KOPT-K1 (cell line): ENCODE measurements around the gene FRY.

Experiments used
- H3K27ac ChIP-seq: fragments of 200-600 bp; sonication (generic); 2 replicates; pipeline ENCODE4 v1.5.1; 2016; ENCODE audit warnings: antibody characterized with exemption, mild to moderate bottlenecking, low read depth, low read length; ENCODE audit not compliant: poor library complexity, severe bottlenecking
- H3K36me3 ChIP-seq: fragments of 200-600 bp; sonication (generic); 2 replicates; pipeline ENCODE4 v1.5.1; 2017; ENCODE audit warnings: antibody characterized with exemption, mild to moderate bottlenecking, low read length, moderate library complexity; ENCODE audit not compliant: insufficient read depth
- H3K9me3 ChIP-seq: fragments of 200-600 bp; sonication (generic); 2 replicates; pipeline ENCODE4 v1.5.1; 2017; ENCODE audit warnings: antibody characterized with exemption, low read length, mild to moderate bottlenecking; ENCODE audit not compliant: insufficient read depth, poor library complexity, severe bottlenecking

Gene FRY

GRCh38 chr13:32026623-32027022 lies 5.0 kb upstream of the FRY start:
- Histone ChIP-seq H3K27ac (no peak overlapping the region), H3K9me3 (no peaks in the 10 kb centered on the region), H3K36me3 (no peaks in the 10 kb centered on the region)

GRCh38 chr13:32028711-32029110 lies 2.9 kb upstream of the FRY start:
- H3K9me3 ChIP-seq: no peaks in the 10 kb centered on the region
- H3K27ac ChIP-seq: no peak overlapping the region
- H3K36me3 ChIP-seq: no peaks in the 10 kb centered on the region

- no peak overlapping the region for H3K27ac ChIP-seq
- no peaks in the 10 kb centered on the region for H3K9me3 ChIP-seq
- no peaks in the 10 kb centered on the region for H3K36me3 ChIP-seq
These were observed 1.9 kb upstream of the FRY start for GRCh38 chr13:32029684-32030083.

GRCh38 chr13:32031815-32032370 lies 319 bp downstream of the FRY start:
- no peaks in the 10 kb centered on the region for H3K36me3 ChIP-seq
- H3K27ac ChIP-seq: no peak overlapping the region
- no peaks in the 10 kb centered on the region for H3K9me3 ChIP-seq

- H3K27ac ChIP-seq: no peak overlapping the region
- H3K36me3 ChIP-seq: no peaks in the 10 kb centered on the region
- no peaks in the 10 kb centered on the region for H3K9me3 ChIP-seq
These were observed 1.2 kb downstream of the FRY start for GRCh38 chr13:32032759-32033158.

GRCh38 chr13:32033744-32034143 lies 2.2 kb downstream of the FRY start:
- H3K9me3 ChIP-seq: no peaks in the 10 kb centered on the region
- H3K36me3 ChIP-seq: no peaks in the 10 kb centered on the region
- H3K27ac ChIP-seq: no peak overlapping the region

- H3K9me3 ChIP-seq: no peaks in the 10 kb centered on the region
- H3K27ac ChIP-seq: no peak overlapping the region
- H3K36me3 ChIP-seq: no peaks in the 10 kb centered on the region
These were observed 4.1 kb downstream of the FRY start for GRCh38 chr13:32035716-32036115.

GRCh38 chr13:32036126-32036695 lies 4.6 kb downstream of the FRY start:
- Histone ChIP-seq H3K36me3 (no peaks in the 10 kb centered on the region), H3K27ac (no peak overlapping the region), H3K9me3 (no peaks in the 10 kb centered on the region)

GRCh38 chr13:32036757-32037156 lies 5.2 kb downstream of the FRY start:
- H3K27ac ChIP-seq: no peak overlapping the region
- no peaks in the 10 kb centered on the region for H3K9me3 ChIP-seq

GRCh38 chr13:32037471-32037870 lies 5.9 kb downstream of the FRY start:
- no peaks in the 10 kb centered on the region for H3K36me3 ChIP-seq
- H3K9me3 ChIP-seq: no peaks in the 10 kb centered on the region
- H3K27ac ChIP-seq: no peak overlapping the region

More at GRCh38 chr13:32036757-32037156, 5.2 kb downstream of the FRY start:
- no peaks in the 10 kb centered on the region for H3K36me3 ChIP-seq

- Histone ChIP-seq H3K9me3 (no peaks in the 10 kb centered on the region), H3K27ac (no peak overlapping the region), H3K36me3 (no peaks in the 10 kb centered on the region)
These were observed 6.8 kb downstream of the FRY start for GRCh38 chr13:32038343-32038742.

GRCh38 chr13:32039056-32039455 lies 7.5 kb downstream of the FRY start:
- H3K9me3 ChIP-seq: no peaks in the 10 kb centered on the region
- no peak overlapping the region for H3K27ac ChIP-seq
- no peaks in the 10 kb centered on the region for H3K36me3 ChIP-seq

- H3K36me3 ChIP-seq: no peaks in the 10 kb centered on the region
- H3K9me3 ChIP-seq: no peaks in the 10 kb centered on the region
- no peak overlapping the region for H3K27ac ChIP-seq
These were observed 8.0 kb downstream of the FRY start for GRCh38 chr13:32039528-32039927.

- no peak overlapping the region for H3K27ac ChIP-seq
- no peaks in the 10 kb centered on the region for H3K36me3 ChIP-seq
- H3K9me3 ChIP-seq: no peaks in the 10 kb centered on the region
These were observed 8.6 kb downstream of the FRY start for GRCh38 chr13:32040052-32040642.

- Histone ChIP-seq H3K9me3 (no peaks in the 10 kb centered on the region), H3K36me3 (no peaks in the 10 kb centered on the region), H3K27ac (no peak overlapping the region)
These were observed 9.1 kb downstream of the FRY start for GRCh38 chr13:32040689-32041088.

GRCh38 chr13:32041429-32041828 lies 9.9 kb downstream of the FRY start:
- no peaks in the 10 kb centered on the region for H3K36me3 ChIP-seq
- H3K27ac ChIP-seq: no peak overlapping the region
- no peaks in the 10 kb centered on the region for H3K9me3 ChIP-seq
